HepG2 (cell line): ENCODE results near the gene HYOU1. TPM values are rescaled to one million over a fixed set of nuclear protein-coding genes. Genes with fewer than 3 reads are reported as not detected.

Source experiments
- ARID4A ChIP-seq: sonication (generic); formaldehyde crosslinking; IDR thresholded peaks from 2 replicates; pipeline ENCODE4 v1.5.0; 2020; ENCODE audit warnings: mild to moderate bottlenecking, missing genetic modification reagents, borderline replicate concordance
- DPF2 ChIP-seq: sonication (generic); formaldehyde crosslinking; IDR thresholded peaks from 2 replicates; pipeline ENCODE4 v1.4.0; 2020; ENCODE audit warnings: mild to moderate bottlenecking, low read depth, missing genetic modification reagents, borderline replicate concordance
- FOXJ3 ChIP-seq: sonication (generic); formaldehyde crosslinking; IDR thresholded peaks from 2 replicates; pipeline ENCODE4 v1.4.0; 2020; ENCODE audit warnings: missing genetic modification reagents, mild to moderate bottlenecking, borderline replicate concordance
- GMEB1 ChIP-seq: sonication (generic); formaldehyde crosslinking; IDR thresholded peaks from 2 replicates; pipeline ENCODE4 v1.5.1; 2020; ENCODE audit warnings: missing genetic modification reagents, mild to moderate bottlenecking, borderline replicate concordance
- HMGXB3 ChIP-seq: sonication (generic); formaldehyde crosslinking; IDR thresholded peaks from 2 replicates; pipeline ENCODE4 v1.4.0; 2020; ENCODE audit warnings: missing genetic modification reagents, borderline replicate concordance
- IRX3 ChIP-seq: sonication (generic); formaldehyde crosslinking; IDR thresholded peaks from 2 replicates; pipeline ENCODE4 v1.8.1; 2023; ENCODE audit warnings: mild to moderate bottlenecking, low read depth, missing genetic modification reagents, borderline replicate concordance
- MAX ChIP-seq: IDR thresholded peaks from 2 replicates; pipeline ENCODE4 v1.6.1; 2012; ENCODE audit warnings: inconsistent platforms
- NFKB2 ChIP-seq: sonication (generic); formaldehyde crosslinking; IDR thresholded peaks from 2 replicates; pipeline ENCODE4 v1.4.0; 2020; ENCODE audit warnings: missing genetic modification reagents, borderline replicate concordance
- NR2F2 ChIP-seq: IDR thresholded peaks from 2 replicates; pipeline ENCODE4 v1.6.1; 2012; ENCODE audit warnings: low read depth, inconsistent platforms, borderline replicate concordance
- RFXAP ChIP-seq: sonication (generic); formaldehyde crosslinking; IDR thresholded peaks from 2 replicates; pipeline ENCODE4 v1.4.0; 2020; ENCODE audit warnings: missing genetic modification reagents, borderline replicate concordance
- RXRA ChIP-seq: sonication (generic); formaldehyde crosslinking; IDR thresholded peaks from 2 replicates; pipeline ENCODE4 v1.5.1; 2020; ENCODE audit warnings: missing genetic modification reagents
- SMAD1 ChIP-seq: sonication (generic); formaldehyde crosslinking; IDR thresholded peaks from 2 replicates; pipeline ENCODE4 v1.4.0; 2020; ENCODE audit warnings: missing genetic modification reagents, low read depth, mild to moderate bottlenecking, borderline replicate concordance
- SRSF1 ChIP-seq: fragments of 200-400 bp; formaldehyde crosslinking; optimal IDR thresholded peaks from 2 replicates; pipeline ENCODE3; 2017; ENCODE audit warnings: mild to moderate bottlenecking, low read depth, low read length, moderate library complexity
- THAP11 ChIP-seq: IDR thresholded peaks from 2 replicates; pipeline ENCODE4 v1.6.1; 2016; ENCODE audit warnings: missing biosample characterization, missing genetic modification reagents
- ZNF256 ChIP-seq: sonication (generic); formaldehyde crosslinking; conservative IDR thresholded peaks from 2 replicates; pipeline ENCODE4 v1.4.0; 2020; ENCODE audit warnings: missing genetic modification reagents
- ZNF607 ChIP-seq: sonication (generic); formaldehyde crosslinking; IDR thresholded peaks from 2 replicates; pipeline ENCODE4 v1.5.1; 2020; ENCODE audit warnings: missing genetic modification reagents, mild to moderate bottlenecking, borderline replicate concordance
- ZNF883 ChIP-seq: sonication (generic); formaldehyde crosslinking; IDR thresholded peaks from 2 replicates; pipeline ENCODE4 v1.5.1; 2020; ENCODE audit warnings: mild to moderate bottlenecking, missing genetic modification reagents; ENCODE audit errors: not compliant biosample characterization
- ZSCAN12 ChIP-seq: sonication (generic); formaldehyde crosslinking; IDR thresholded peaks from 2 replicates; pipeline ENCODE4 v1.9.0; 2021; ENCODE audit warnings: mild to moderate bottlenecking, missing genetic modification reagents
- polyA plus RNA-seq, 8 experiments: library from polyadenylated mRNA; depleted of rRNA in 3 of 8; stranded (reverse) in 7 of 8; unstranded in 1 of 8; fragments of >200 nt; fragmentation: Illumina TruSeq in 4 of 8; extraction: Trizol in 4 of 8; gene quantifications; 2 replicates each; pipeline versions ENCODE4 v1.2.1 to v1.2.3, GENCODE V29; 2011 to 2016; ENCODE audit warnings: low read depth in 4 of 8, missing spikeins in 1 of 8, mixed read lengths in 1 of 8; ENCODE audit not compliant: insufficient read depth in 1 of 8
- total RNA-seq, 5 experiments: library from RNA; depleted of rRNA; stranded (reverse); fragments of >200 nt; fragmentation: Illumina TruSeq; extraction: Trizol; gene quantifications; 2 replicates each; pipeline ENCODE4 v1.2.3, GENCODE V29; 2016; ENCODE audit warnings: low read depth in 1 of 5

HYOU1 gene
- total and polyA plus RNA-seq, 2 of the 13 experiments (the other 11 are each of a cell fraction or from before 2014, with no cell fraction given): 127 to 155 TPM

GRCh38 chr11:119101759-119102423, 44.9 kb upstream of the HYOU1 start, which contains the start of gene DPAGT1 (continued):
- TF ChIP-seq ARID4A (CRISPR knock-in tag): peak; percentile 92
- peak; percentile 47; the same call in 1 of the 2 replicates for TF ChIP-seq RFXAP (CRISPR knock-in tag)
- peak; percentile 97 for TF ChIP-seq MAX
- TF ChIP-seq DPF2 (CRISPR knock-in tag): no peak
- peak; percentile 4; the same call in 1 of the 2 replicates for TF ChIP-seq ZNF607 (CRISPR knock-in tag)
- no peak for TF ChIP-seq RXRA (CRISPR knock-in tag)
- TF ChIP-seq FOXJ3 (CRISPR knock-in tag): 0 out of 2 replicates have a peak, but pooled peaks have one; percentile 13
- peak; percentile 50; the same call in 1 of the 2 replicates for TF ChIP-seq GMEB1 (CRISPR knock-in tag)
- no peak; the same call in 1 of the 2 replicates for TF ChIP-seq SMAD1
- TF ChIP-seq ZSCAN12 (CRISPR knock-in tag): no peak
- no peak; the same call in 1 of the 2 replicates for TF ChIP-seq NR2F2
- TF ChIP-seq THAP11 (CRISPR knock-in tag): peak; percentile 89
- no peak for TF ChIP-seq IRX3
- TF ChIP-seq NFKB2 (CRISPR knock-in tag): 0 out of 2 replicates have a peak, but pooled peaks have one; percentile 5
- peak; percentile 65 for TF ChIP-seq HMGXB3 (CRISPR knock-in tag)
- TF ChIP-seq ZNF256 (CRISPR knock-in tag): no peak
- no peak for TF ChIP-seq SRSF1
- TF ChIP-seq ZNF883 (CRISPR knock-in tag): no peak
